ENCODE measurements around the gene ACOT13.

Gene ACOT13

DNA sequence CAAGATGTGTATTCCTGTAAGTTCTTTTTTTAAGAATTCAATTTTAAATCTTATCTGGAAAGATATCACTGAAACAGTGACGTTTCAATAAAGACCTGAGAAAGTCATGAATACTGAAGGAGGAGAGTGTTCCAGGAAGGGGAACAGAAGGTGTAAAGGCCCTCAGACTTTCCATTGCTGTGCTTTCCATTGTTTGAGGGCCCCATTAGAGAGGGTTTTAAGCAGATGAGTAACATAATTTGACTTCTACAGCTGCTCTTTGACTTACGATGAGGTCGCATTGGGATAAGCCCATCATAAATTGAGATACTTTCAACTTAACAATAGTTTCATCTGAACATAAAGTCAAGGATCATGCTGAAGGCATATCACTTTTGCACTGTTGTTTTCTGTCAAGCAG is 24.7 kb downstream of the ACOT13 start:
- in situ Hi-C loops (cut with MboI; ENCODE audit: low pct_unique_long_range_greater_than_20kb, low sequenced_read_pairs, unreplicated experiment), result loop anchor here (10.0 to 25.0 kb wide), 2 partner anchors 107 to 254 kb away; no protein-coding TSS in a partner anchor
- no peak for TF ChIP-seq CTCF (IDR thresholded peaks at IDR 0.05; ENCODE audit: extremely low read depth, insufficient read depth, missing control alignments)
- DNase-seq (ENCODE audit: low spot score), result no peak

DNA sequence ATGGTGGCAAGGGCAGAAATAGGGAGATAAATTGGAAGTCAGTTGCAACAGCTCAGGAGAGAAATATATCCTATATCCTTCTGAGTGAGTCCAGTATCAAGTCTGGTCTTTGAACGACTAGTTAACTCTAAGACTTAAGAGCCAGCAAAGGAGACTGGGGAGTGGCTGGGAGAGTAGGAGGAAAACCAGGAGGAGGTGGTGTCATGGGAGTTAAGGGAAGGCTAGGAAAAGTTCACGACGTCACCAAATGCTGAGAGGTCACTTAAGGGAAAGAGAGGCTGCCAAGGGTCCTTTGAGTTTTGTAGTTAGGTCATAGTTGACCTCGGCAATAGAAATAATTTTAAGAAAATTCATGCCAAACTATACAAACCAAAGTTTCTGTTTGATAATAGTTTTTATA is 25.1 kb downstream of the ACOT13 start:
- in situ Hi-C loops (cut with MboI; ENCODE audit: low pct_unique_long_range_greater_than_20kb, low sequenced_read_pairs, unreplicated experiment), result loop anchor here (10.0 to 25.0 kb wide), 2 partner anchors 107 to 255 kb away; no protein-coding TSS in a partner anchor
- no peak for TF ChIP-seq CTCF (IDR thresholded peaks at IDR 0.05; ENCODE audit: extremely low read depth, insufficient read depth, missing control alignments)
- DNase-seq (ENCODE audit: low spot score), result no peak

DNA sequence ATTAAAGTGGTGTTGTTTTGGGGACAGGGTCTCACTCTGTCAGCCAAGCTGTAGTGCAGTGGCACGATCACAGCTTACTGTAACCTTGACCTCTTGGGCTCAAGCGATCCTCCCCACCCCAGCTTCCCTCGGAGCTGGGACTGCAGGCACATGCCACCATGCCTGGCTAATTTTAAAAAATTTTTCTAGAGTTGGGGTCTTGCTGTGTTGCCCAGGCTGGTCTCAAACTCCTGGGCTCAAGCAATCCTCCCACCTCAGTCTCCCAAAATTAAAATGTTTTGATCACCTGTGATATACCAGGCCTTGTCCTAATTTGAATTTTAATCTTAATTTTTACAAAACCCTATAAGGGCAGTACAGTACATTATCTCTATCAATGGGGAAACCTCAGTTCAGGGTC is 25.5 kb downstream of the ACOT13 start:
- in situ Hi-C loops (cut with MboI; ENCODE audit: low pct_unique_long_range_greater_than_20kb, low sequenced_read_pairs, unreplicated experiment), result loop anchor here (10.0 to 25.0 kb wide), 2 partner anchors 108 to 255 kb away; no protein-coding TSS in a partner anchor
- TF ChIP-seq CTCF (IDR thresholded peaks at IDR 0.05; ENCODE audit: extremely low read depth, insufficient read depth, missing control alignments), result no peak

GRCh38 chr6:24692848-24693592 is 26.1 kb downstream of the ACOT13 start:
- DNase-seq (ENCODE audit: low spot score), result no peak
- in situ Hi-C loops (cut with MboI; ENCODE audit: low pct_unique_long_range_greater_than_20kb, low sequenced_read_pairs, unreplicated experiment), result loop anchor here (10.0 to 25.0 kb wide), 2 partner anchors 108 to 256 kb away; no protein-coding TSS in a partner anchor
- TF ChIP-seq CTCF (IDR thresholded peaks at IDR 0.05; ENCODE audit: extremely low read depth, insufficient read depth, missing control alignments), result no peak

More for the DNA sequence above, 25.5 kb downstream of the ACOT13 start:
- DNase-seq (ENCODE audit: low spot score), result no peak

- no peak for DNase-seq (ENCODE audit: low spot score)
- in situ Hi-C loops (cut with MboI; ENCODE audit: low pct_unique_long_range_greater_than_20kb, low sequenced_read_pairs, unreplicated experiment), result loop anchor here (10.0 to 25.0 kb wide), 2 partner anchors 109 to 257 kb away; no protein-coding TSS in a partner anchor
- no peak for TF ChIP-seq CTCF (IDR thresholded peaks at IDR 0.05; ENCODE audit: extremely low read depth, insufficient read depth, missing control alignments)
Measured at GRCh38 chr6:24694198-24694597, 27.3 kb downstream of the ACOT13 start.

- peak; percentile 57 for TF ChIP-seq CTCF (IDR thresholded peaks at IDR 0.05; ENCODE audit: extremely low read depth, insufficient read depth, missing control alignments)
- in situ Hi-C loops (cut with MboI; ENCODE audit: low pct_unique_long_range_greater_than_20kb, low sequenced_read_pairs, unreplicated experiment), result loop anchor here (10.0 to 25.0 kb wide), 2 partner anchors 111 to 258 kb away; no protein-coding TSS in a partner anchor
- peak; percentile 31 for DNase-seq (ENCODE audit: low spot score)
Measured at GRCh38 chr6:24695635-24696034, 28.8 kb downstream of the ACOT13 start.

All from GM13977 (cell line).